ENCODE data around the gene SKAP1.

SKAP1 gene

GRCh38 chr17:48429638-48430586, at the start of gene SKAP1:
TSS of gene SKAP1 (minus strand) at chr17:48430214.
- in situ Hi-C loops (cut with MboI; ENCODE audit: low sequenced_read_pairs), result no loop called here

- in situ Hi-C loops (cut with MboI; ENCODE audit: low sequenced_read_pairs), result no loop called here
These were observed 49.0 kb upstream of the SKAP1 start for GRCh38 chr17:48479014-48479402.

GRCh38 chr17:48478224-48479013, 48.4 kb upstream of the SKAP1 start:
- in situ Hi-C loops (cut with MboI; ENCODE audit: low sequenced_read_pairs), result no loop called here

- in situ Hi-C loops (cut with MboI; ENCODE audit: low sequenced_read_pairs), result no loop called here
These were observed 47.2 kb upstream of the SKAP1 start for GRCh38 chr17:48477221-48477620.

- in situ Hi-C loops (cut with MboI; ENCODE audit: low sequenced_read_pairs), result no loop called here
These were observed 42.6 kb upstream of the SKAP1 start for GRCh38 chr17:48472411-48473281.

GRCh38 chr17:48471817-48472410, 41.9 kb upstream of the SKAP1 start:
- in situ Hi-C loops (cut with MboI; ENCODE audit: low sequenced_read_pairs), result no loop called here

- in situ Hi-C loops (cut with MboI; ENCODE audit: low sequenced_read_pairs), result no loop called here
These were observed 40.5 kb upstream of the SKAP1 start for GRCh38 chr17:48470388-48471034.

- in situ Hi-C loops (cut with MboI; ENCODE audit: low sequenced_read_pairs), result no loop called here
These were observed 39.2 kb upstream of the SKAP1 start for GRCh38 chr17:48469227-48469626.

- in situ Hi-C loops (cut with MboI; ENCODE audit: low sequenced_read_pairs), result no loop called here
These were observed 38.3 kb upstream of the SKAP1 start for GRCh38 chr17:48468299-48468698.

- in situ Hi-C loops (cut with MboI; ENCODE audit: low sequenced_read_pairs), result no loop called here
These were observed 35.9 kb upstream of the SKAP1 start for GRCh38 chr17:48465884-48466283.

- in situ Hi-C loops (cut with MboI; ENCODE audit: low sequenced_read_pairs), result no loop called here
These were observed 33.5 kb upstream of the SKAP1 start for GRCh38 chr17:48463526-48463925.

- in situ Hi-C loops (cut with MboI; ENCODE audit: low sequenced_read_pairs), result no loop called here
These were observed 32.9 kb upstream of the SKAP1 start for GRCh38 chr17:48462946-48463345.

GRCh38 chr17:48460052-48460451, 30.0 kb upstream of the SKAP1 start:
- in situ Hi-C loops (cut with MboI; ENCODE audit: low sequenced_read_pairs), result no loop called here

- in situ Hi-C loops (cut with MboI; ENCODE audit: low sequenced_read_pairs), result no loop called here
These were observed 29.2 kb upstream of the SKAP1 start for GRCh38 chr17:48459070-48459844.

- in situ Hi-C loops (cut with MboI; ENCODE audit: low sequenced_read_pairs), result no loop called here
These were observed 27.2 kb upstream of the SKAP1 start for GRCh38 chr17:48457080-48457836.

- in situ Hi-C loops (cut with MboI; ENCODE audit: low sequenced_read_pairs), result no loop called here
These were observed 26.6 kb upstream of the SKAP1 start for GRCh38 chr17:48456589-48456988.

GRCh38 chr17:48455791-48456190, 25.8 kb upstream of the SKAP1 start:
- in situ Hi-C loops (cut with MboI; ENCODE audit: low sequenced_read_pairs), result no loop called here

GRCh38 chr17:48453447-48453846, 23.4 kb upstream of the SKAP1 start:
- in situ Hi-C loops (cut with MboI; ENCODE audit: low sequenced_read_pairs), result no loop called here

- in situ Hi-C loops (cut with MboI; ENCODE audit: low sequenced_read_pairs), result no loop called here
These were observed 21.5 kb upstream of the SKAP1 start for GRCh38 chr17:48451489-48451888.
